ENCODE results near the gene SKIDA1.

The SKIDA1 gene

GRCh38 chr10:21499701-21500577 lies 25.5 kb downstream of the SKIDA1 start:
- no peak for FAIRE-seq

- no peak for FAIRE-seq
Observed at GRCh38 chr10:21498986-21499385, 26.5 kb downstream of the SKIDA1 start.

- FAIRE-seq, result no peak
Observed at GRCh38 chr10:21498377-21498776, 27.1 kb downstream of the SKIDA1 start.

- FAIRE-seq, result no peak
Observed at GRCh38 chr10:21497177-21497807, 28.2 kb downstream of the SKIDA1 start.

GRCh38 chr10:21496343-21497176 lies 28.9 kb downstream of the SKIDA1 start:
- no peak for FAIRE-seq

- no peak for FAIRE-seq
Observed at GRCh38 chr10:21495752-21496342, 29.6 kb downstream of the SKIDA1 start.

GRCh38 chr10:21495002-21495751 lies 30.3 kb downstream of the SKIDA1 start:
- no peak for FAIRE-seq

- no peak for FAIRE-seq
Observed at GRCh38 chr10:21494191-21495001, 31.1 kb downstream of the SKIDA1 start.

- FAIRE-seq, result no peak
Observed at GRCh38 chr10:21493784-21494183, 31.7 kb downstream of the SKIDA1 start.

- no peak for FAIRE-seq
Observed at GRCh38 chr10:21492421-21492820, 33.1 kb downstream of the SKIDA1 start.

- no peak for FAIRE-seq
Observed at GRCh38 chr10:21490711-21491105, 34.8 kb downstream of the SKIDA1 start.

- no peak for FAIRE-seq
Observed at GRCh38 chr10:21490028-21490710, 35.3 kb downstream of the SKIDA1 start.

GRCh38 chr10:21488957-21489446 lies 36.5 kb downstream of the SKIDA1 start:
- no peak for FAIRE-seq

- FAIRE-seq, result no peak
Observed at GRCh38 chr10:21488246-21488956, 37.1 kb downstream of the SKIDA1 start.

GRCh38 chr10:21487416-21488180 lies 37.9 kb downstream of the SKIDA1 start:
- FAIRE-seq, result no peak

GRCh38 chr10:21482821-21483220 lies 42.7 kb downstream of the SKIDA1 start:
- FAIRE-seq, result no peak

GRCh38 chr10:21481407-21481806 lies 44.1 kb downstream of the SKIDA1 start:
- no peak for FAIRE-seq

GRCh38 chr10:21479570-21480315 lies 45.7 kb downstream of the SKIDA1 start:
- FAIRE-seq, result no peak
